B cell (primary cell): Measurements from ENCODE around the gene TIAM2.

Experiments
- CTCF ChIP-seq: fragments of 200-600 bp; IDR thresholded peaks from one replicate; pipeline ENCODE4 v1.8.0; 2022; ENCODE audit warnings: antibody characterized with exemption, mild to moderate bottlenecking
- EZH2 ChIP-seq: IDR thresholded peaks from 2 replicates; pipeline ENCODE4 v1.6.1; 2012; ENCODE audit warnings: borderline replicate concordance, low read depth, mild to moderate bottlenecking, moderate library complexity, low read length; ENCODE audit not compliant: insufficient read depth, poor library complexity, severe bottlenecking

GRCh38 chr6:154998855-154999254 lies 3.7 kb downstream of the TIAM2 start:
- TF ChIP-seq EZH2 (no peak), CTCF (no peak)
